HUES6 (cell line): ENCODE measurements around the gene BAIAP2L1.
"Not testable (repeated sequence)": the region's sequence is repeated elsewhere in the genome, so short reads cannot be mapped to it uniquely, and the experiment has no call there.

Experiments
- H3K27ac ChIP-seq: 2 replicates; pipeline ENCODE4 v1.7.0; 2013; ENCODE audit warnings: low read depth, mild to moderate bottlenecking, low read length, inconsistent platforms
- H3K27me3 ChIP-seq: 2 replicates; pipeline ENCODE4 v1.6.1; 2013; ENCODE audit warnings: low read length; ENCODE audit not compliant: control insufficient read depth, insufficient read depth
- H3K36me3 ChIP-seq: 2 replicates; pipeline ENCODE4 v1.6.1; 2013; ENCODE audit warnings: low read length; ENCODE audit not compliant: control insufficient read depth, insufficient read depth
- H3K4me1 ChIP-seq: 2 replicates; pipeline ENCODE4 v1.6.1; 2013; ENCODE audit warnings: low read length; ENCODE audit not compliant: control insufficient read depth, insufficient read depth
- H3K4me3 ChIP-seq: 2 replicates; pipeline ENCODE4 v1.5.1; 2013; ENCODE audit warnings: low read depth, low read length
- H3K9ac ChIP-seq: one replicate; pipeline ENCODE4 v1.6.1; 2013; ENCODE audit warnings: mild to moderate bottlenecking, low read length
- H3K9me3 ChIP-seq: 2 replicates; pipeline ENCODE4 v1.6.1; 2013; ENCODE audit warnings: low read depth, low read length; ENCODE audit not compliant: control insufficient read depth, insufficient read depth

Gene BAIAP2L1, protein sequence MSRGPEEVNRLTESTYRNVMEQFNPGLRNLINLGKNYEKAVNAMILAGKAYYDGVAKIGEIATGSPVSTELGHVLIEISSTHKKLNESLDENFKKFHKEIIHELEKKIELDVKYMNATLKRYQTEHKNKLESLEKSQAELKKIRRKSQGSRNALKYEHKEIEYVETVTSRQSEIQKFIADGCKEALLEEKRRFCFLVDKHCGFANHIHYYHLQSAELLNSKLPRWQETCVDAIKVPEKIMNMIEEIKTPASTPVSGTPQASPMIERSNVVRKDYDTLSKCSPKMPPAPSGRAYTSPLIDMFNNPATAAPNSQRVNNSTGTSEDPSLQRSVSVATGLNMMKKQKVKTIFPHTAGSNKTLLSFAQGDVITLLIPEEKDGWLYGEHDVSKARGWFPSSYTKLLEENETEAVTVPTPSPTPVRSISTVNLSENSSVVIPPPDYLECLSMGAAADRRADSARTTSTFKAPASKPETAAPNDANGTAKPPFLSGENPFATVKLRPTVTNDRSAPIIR

DNA sequence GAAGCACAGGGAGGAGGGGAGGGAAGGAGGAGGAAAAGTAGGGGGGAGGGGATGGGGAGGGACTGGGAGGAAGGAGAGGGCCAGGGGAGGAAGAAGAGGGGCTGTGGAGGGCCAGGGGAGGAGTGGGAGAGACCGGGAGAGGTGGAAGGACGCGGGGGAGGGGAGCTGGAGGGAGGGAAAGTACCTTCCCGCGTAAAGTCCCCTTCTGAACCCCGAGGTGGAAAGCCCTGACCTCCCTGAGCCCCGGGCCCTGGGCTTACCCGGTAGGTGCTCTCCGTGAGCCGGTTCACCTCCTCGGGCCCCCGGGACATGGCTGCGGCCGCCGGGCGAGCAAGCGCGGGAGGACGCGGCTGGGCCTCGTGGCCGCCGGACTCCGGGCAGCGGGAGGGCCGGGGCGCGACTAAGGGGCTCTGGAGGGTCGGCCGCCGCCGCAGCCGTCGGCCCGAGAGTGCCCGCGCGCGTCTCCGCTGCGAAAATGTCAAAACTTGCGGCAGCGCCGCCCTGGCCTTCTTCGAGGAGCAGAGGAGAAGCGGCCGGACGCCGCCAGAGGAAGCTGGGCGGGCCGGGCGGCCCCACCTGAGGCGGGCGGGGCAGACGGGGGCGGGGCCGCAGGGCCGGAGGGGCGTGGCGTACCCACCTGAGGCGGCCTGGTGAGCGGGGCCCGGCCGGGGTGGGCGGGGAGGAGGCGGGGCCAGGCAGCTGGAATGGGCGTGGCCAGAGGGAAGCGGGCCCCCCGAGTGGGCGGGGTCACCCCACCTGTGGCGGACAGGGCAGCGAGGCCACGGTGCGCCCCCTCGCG lies at the start of gene BAIAP2L1:
TSS of gene BAIAP2L1 (minus strand) at position 549 of the 799 bp plus-strand sequence. CDS start at position 311, 238 bp downstream.
- H3K9me3 ChIP-seq: peaks cover 4% of the 10 kb centered on the region; the same call in 1 of the 2 replicates
- peak within 1 kb of the TSS; percentile 85 for H3K4me3 ChIP-seq
- no peaks in the 10 kb centered on the region for H3K27me3 ChIP-seq
- peaks cover 19% of the 10 kb centered on the region for H3K4me1 ChIP-seq
- peaks cover 3% of the 10 kb centered on the region; the same call in 1 of the 2 replicates for H3K36me3 ChIP-seq
- peak within 1 kb of the TSS; percentile 76 for H3K9ac ChIP-seq
- peak within 1 kb of the TSS; percentile 65; the same call in 1 of the 2 replicates for H3K27ac ChIP-seq

DNA sequence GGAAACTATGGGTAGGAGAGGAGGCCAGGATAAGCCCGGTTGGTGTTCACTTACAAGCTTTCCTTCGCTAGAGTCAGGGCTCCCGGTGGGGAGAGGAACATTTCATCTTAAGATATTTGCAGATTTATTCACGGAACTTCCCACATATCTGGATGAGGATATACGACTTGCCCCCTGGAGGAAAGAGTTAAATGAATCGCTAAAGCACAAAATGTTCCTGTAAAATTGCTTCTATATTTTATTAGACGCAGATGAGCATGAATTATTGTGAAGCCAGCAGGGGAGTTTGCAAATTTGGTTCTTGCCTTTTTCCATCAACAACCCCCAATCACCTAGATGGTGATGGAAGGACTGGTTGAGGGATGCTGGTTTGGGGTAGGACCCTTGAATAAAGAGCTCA lies 47.9 kb upstream of the BAIAP2L1 start:
- Histone ChIP-seq H3K9ac (no peak overlapping the region), H3K27me3 (no peaks in the 10 kb centered on the region), H3K4me3 (no peak overlapping the region), H3K36me3 (no peaks in the 10 kb centered on the region), H3K9me3 (peaks cover 6% of the 10 kb centered on the region; the same call in 1 of the 2 replicates), H3K27ac (no peak overlapping the region), H3K4me1 (no peaks in the 10 kb centered on the region)

DNA sequence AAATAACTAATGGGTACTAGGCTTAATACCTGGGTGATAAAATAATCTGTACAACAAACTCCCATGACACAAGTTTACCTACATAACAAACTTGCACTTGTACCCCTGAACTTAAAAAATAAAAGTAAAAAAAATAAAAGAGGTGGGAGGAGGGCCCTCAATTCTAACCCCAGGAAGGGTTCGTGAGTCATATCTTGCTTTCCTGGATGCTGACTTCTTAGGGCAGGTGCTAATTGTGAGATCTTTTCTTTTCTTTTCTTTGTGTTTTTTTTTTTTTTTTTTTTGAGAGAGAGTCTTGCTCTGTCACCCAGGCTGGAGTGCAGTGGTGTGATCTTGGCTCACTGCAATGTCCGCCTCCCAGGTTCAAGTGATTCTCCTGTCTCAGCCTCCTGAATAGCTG lies 40.1 kb upstream of the BAIAP2L1 start:
- H3K4me1 ChIP-seq, H3K9ac ChIP-seq, H3K9me3 ChIP-seq, H3K36me3 ChIP-seq, H3K27me3 ChIP-seq, H3K27ac ChIP-seq, H3K4me3 ChIP-seq: not testable (repeated sequence)

DNA sequence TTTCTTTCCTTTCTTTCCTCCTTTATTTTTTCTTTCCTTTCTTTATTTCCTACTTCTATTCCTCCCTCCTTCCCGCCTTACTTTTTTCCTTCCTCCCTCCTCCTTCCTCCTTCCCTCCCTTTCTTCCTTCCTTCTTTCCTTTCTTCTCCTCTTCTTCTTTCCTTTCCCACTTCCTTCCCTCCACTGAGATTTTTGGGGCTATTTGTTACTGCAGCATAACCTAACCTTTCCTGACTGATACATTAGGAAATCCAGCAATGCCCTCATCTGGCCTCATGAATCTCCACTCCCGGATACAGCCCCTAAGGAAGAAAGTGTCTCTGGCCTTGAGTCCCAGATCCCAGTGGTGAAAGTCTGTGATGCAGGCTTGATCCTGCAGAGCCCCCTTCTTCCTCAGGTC lies 38.6 kb upstream of the BAIAP2L1 start:
- H3K27me3 ChIP-seq: no peaks in the 10 kb centered on the region

DNA sequence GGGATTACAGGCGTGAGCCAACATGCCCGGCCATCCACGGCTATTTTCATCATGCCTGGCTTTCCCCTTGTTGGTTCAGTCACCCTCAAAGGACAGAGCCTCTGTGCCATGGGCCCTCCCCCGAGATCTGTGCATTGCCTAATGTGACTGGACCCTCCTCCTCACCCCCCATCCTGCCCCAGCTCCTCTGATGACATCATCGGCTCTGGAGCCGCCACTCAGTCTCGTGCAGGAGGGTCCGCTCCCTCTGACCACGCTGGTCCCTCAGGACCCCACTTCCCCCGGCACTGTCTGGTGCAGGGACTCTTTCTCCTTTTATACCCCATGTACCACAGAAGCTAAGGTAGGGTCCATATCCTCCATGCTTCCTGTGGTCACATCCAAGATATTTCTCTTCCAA lies 33.2 kb upstream of the BAIAP2L1 start:
- no peak overlapping the region for H3K9ac ChIP-seq
- no peak overlapping the region for H3K4me3 ChIP-seq
- H3K27ac ChIP-seq: no peak overlapping the region
- no peaks in the 10 kb centered on the region for H3K36me3 ChIP-seq
- no peaks in the 10 kb centered on the region for H3K9me3 ChIP-seq
- no peaks in the 10 kb centered on the region for H3K4me1 ChIP-seq
- H3K27me3 ChIP-seq: no peaks in the 10 kb centered on the region

More for the DNA sequence above, 38.6 kb upstream of the BAIAP2L1 start:
- H3K9ac ChIP-seq: no peak overlapping the region
- H3K27ac ChIP-seq: no peak overlapping the region
- no peaks in the 10 kb centered on the region for H3K4me1 ChIP-seq
- H3K9me3 ChIP-seq: peaks cover 6% of the 10 kb centered on the region; the same call in 1 of the 2 replicates
- no peaks in the 10 kb centered on the region for H3K36me3 ChIP-seq
- H3K4me3 ChIP-seq: no peak overlapping the region

DNA sequence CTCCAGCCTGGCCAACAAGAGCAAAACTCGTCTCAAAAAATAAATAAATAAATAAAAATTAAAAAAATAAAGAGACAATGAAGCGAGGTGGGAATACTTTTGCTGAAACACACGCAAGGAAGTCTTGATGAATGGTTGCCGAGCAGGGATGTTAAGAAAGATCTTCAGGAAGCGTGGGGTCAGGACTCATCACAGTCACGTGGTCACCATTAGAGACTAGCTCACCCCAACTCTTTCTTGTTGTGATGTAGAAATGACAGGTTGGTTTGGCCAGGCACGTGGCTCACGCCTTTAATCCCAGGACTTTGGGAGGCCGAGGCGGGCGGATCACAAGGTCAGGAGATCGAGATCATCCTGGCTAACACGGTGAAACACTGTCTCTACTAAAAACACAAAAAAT lies 28.9 kb upstream of the BAIAP2L1 start:
- no peaks in the 10 kb centered on the region for H3K9me3 ChIP-seq
- H3K36me3 ChIP-seq: no peaks in the 10 kb centered on the region
- H3K9ac ChIP-seq: no peak overlapping the region
- no peaks in the 10 kb centered on the region for H3K27me3 ChIP-seq
- no peak overlapping the region for H3K27ac ChIP-seq
- no peak overlapping the region for H3K4me3 ChIP-seq
- H3K4me1 ChIP-seq: no peaks in the 10 kb centered on the region

DNA sequence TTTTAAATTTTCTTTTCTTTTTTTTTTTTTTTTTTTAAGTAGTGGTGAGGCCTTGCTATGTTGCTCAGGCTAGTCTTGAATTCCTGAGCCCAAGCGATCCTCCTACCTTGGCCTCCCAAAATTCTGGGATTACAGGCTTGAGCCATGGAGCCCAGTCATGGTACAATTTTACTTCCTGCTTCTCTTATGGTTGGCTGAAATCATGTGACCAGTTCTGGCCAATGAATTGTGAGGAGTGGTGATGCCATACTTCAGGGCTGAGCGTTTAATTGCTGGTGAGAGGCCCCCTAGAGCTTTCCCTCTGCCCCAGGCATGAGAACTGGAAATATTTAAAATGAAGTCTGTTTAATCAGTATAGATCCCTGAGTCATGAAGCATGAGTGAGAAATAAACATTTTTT lies 22.2 kb upstream of the BAIAP2L1 start:
- Histone ChIP-seq H3K4me1 (no peaks in the 10 kb centered on the region), H3K27me3 (peaks cover 3% of the 10 kb centered on the region), H3K27ac (no peak overlapping the region), H3K4me3 (no peak overlapping the region), H3K9me3 (no peaks in the 10 kb centered on the region), H3K36me3 (no peaks in the 10 kb centered on the region), H3K9ac (no peak overlapping the region)

DNA sequence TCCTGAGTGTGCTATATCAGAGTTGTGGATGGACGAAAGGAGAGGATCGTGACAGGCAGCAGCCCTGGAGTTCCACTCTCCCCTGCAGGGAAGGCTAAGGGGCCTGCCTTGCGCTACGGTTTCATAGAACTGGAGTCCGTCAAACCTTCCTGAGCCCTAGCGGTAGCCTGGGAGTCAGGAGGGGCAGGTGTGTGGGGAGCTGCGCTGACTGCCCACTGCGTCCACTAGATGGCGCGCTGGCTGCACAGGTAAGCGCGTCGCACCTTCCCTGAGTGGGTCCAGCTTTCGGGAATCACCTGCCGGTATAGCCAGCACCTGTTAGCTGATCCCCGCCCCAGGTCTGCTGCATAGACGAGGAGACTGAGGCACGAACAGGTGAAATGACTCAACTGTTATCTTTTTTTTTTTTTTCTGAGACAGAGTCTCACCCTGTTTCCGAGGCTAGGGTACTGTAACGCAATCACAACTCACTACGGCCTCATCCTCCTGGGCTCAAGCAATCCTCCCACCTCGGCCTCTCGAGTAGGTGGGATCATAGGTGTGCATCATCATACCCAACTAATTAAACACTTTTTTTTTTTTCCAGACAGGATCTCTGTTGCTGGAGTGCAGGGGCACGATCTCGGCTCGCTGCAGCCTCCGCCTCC lies 20.2 kb upstream of the BAIAP2L1 start:
- peaks cover 3% of the 10 kb centered on the region for H3K27me3 ChIP-seq
- no peak overlapping the region for H3K27ac ChIP-seq
- no peaks in the 10 kb centered on the region for H3K4me1 ChIP-seq
- no peak overlapping the region for H3K4me3 ChIP-seq
- no peaks in the 10 kb centered on the region for H3K9me3 ChIP-seq
- no peak overlapping the region for H3K9ac ChIP-seq
- no peaks in the 10 kb centered on the region for H3K36me3 ChIP-seq

DNA sequence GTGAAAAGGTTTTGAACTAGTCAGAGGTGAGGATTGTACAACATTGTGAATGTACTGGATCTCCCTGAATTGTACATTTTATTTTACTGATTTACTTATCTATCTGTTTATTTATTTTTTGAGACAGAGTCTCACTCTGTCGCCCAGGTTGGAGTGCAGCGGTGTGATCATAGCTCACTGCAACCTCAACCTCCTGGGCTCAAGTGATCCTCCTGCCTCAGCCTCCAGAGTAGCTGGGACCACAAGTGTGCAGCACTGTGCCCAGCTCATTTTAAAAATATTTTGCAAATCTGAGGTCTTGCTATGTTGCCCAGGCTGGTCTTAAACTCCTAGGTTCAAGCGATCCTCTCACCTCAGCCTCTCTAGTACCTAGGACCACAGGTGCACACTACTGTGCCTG lies 19.1 kb upstream of the BAIAP2L1 start:
- not testable (repeated sequence) for H3K4me1 ChIP-seq, H3K27ac ChIP-seq, H3K9me3 ChIP-seq, H3K4me3 ChIP-seq, H3K27me3 ChIP-seq, H3K36me3 ChIP-seq, H3K9ac ChIP-seq

DNA sequence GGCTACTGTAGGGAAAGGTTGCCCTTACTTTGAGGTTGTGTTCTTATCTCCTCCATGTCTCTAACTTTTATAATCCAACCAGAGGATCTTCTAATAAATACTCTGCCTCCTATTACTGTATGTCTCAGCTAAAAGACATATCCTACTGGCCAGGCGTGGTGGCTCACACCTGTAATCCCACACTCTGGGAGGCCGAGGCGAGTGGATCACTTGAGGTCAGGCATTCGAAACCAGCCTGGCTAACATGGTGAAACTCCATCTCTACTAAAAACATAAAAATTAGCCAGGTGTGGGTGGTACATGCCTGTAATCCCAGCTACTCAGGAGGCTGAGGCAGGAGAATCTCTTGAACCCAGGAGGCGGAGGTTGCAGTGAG lies 18.4 kb upstream of the BAIAP2L1 start:
- not testable (repeated sequence) for H3K36me3 ChIP-seq, H3K27ac ChIP-seq, H3K9ac ChIP-seq, H3K9me3 ChIP-seq, H3K27me3 ChIP-seq, H3K4me1 ChIP-seq, H3K4me3 ChIP-seq
